ENCODE results near the gene TIFAB. TPM values are rescaled to one million over a fixed set of nuclear protein-coding genes. Genes with fewer than 3 reads are reported as not detected.

The TIFAB gene
- total and polyA plus RNA-seq, 7 donors = 0.46 to 1.4 TPM; not detected in 5

GRCh38 chr5:135457424-135458071, 5.4 kb upstream of the TIFAB start:
- intact Hi-C loops (cut with DNase I) = no loop called here

GRCh38 chr5:135456238-135457099, 4.3 kb upstream of the TIFAB start:
- intact Hi-C loops (cut with DNase I) = no loop called here
- Histone ChIP-seq H3K36me3 (no peaks in the 10 kb centered on the region), H3K27me3 (peaks cover 0 to 4% (median 0%) of the 10 kb centered on the region in 3 donors), H3K27ac (no peak overlapping the region), H3K4me1 (peaks cover 0 to 9% (median 2%) of the 10 kb centered on the region in 4 donors), H3K4me3 (no peak overlapping the region), H3K9me3 (no peaks in the 10 kb centered on the region)
- DNase-seq = peak; percentile 72
- TF ChIP-seq EP300 (IDR thresholded peaks at IDR 0.05) (no peak), POLR2A (IDR thresholded peaks at IDR 0.05) (no peak), CTCF (IDR thresholded peaks at IDR 0.05) (no peak), POLR2AphosphoS5 (IDR thresholded peaks at IDR 0.05) (peak in 1 of 4 donors; percentile 27)
- 81 to 84% methylated on average over 12 of the region's 12 CpGs for WGBS, 2 donors

More at GRCh38 chr5:135457424-135458071, 5.4 kb upstream of the TIFAB start:
- no peak overlapping the region for H3K27ac ChIP-seq
- H3K36me3 ChIP-seq = no peaks in the 10 kb centered on the region
- H3K4me3 ChIP-seq = no peak overlapping the region
- WGBS, 2 donors = 47% methylated on average over 9 of the region's 9 CpGs
- TF ChIP-seq CTCF (IDR thresholded peaks at IDR 0.05) (peak; percentile 7 to 64 (median 35)), POLR2AphosphoS5 (IDR thresholded peaks at IDR 0.05) (no peak), POLR2A (IDR thresholded peaks at IDR 0.05) (no peak), EP300 (IDR thresholded peaks at IDR 0.05) (no peak)
- H3K9me3 ChIP-seq = no peaks in the 10 kb centered on the region
- DNase-seq = peak; percentile 66
- peaks cover 0 to 4% (median 0%) of the 10 kb centered on the region in 3 donors for H3K27me3 ChIP-seq
- peaks cover 0 to 9% (median 2%) of the 10 kb centered on the region in 4 donors for H3K4me1 ChIP-seq

GRCh38 chr5:135455876-135456237, 3.7 kb upstream of the TIFAB start:
- no peak for TF ChIP-seq POLR2AphosphoS5 (IDR thresholded peaks at IDR 0.05)
- TF ChIP-seq POLR2A (IDR thresholded peaks at IDR 0.05) = no peak
- TF ChIP-seq CTCF (IDR thresholded peaks at IDR 0.05) = no peak
- no peak for TF ChIP-seq EP300 (IDR thresholded peaks at IDR 0.05)
- peaks cover 0 to 9% (median 2%) of the 10 kb centered on the region in 4 donors for H3K4me1 ChIP-seq
- no peaks in the 10 kb centered on the region for H3K36me3 ChIP-seq
- no peak overlapping the region for H3K27ac ChIP-seq
- peaks cover 0 to 4% (median 0%) of the 10 kb centered on the region in 3 donors for H3K27me3 ChIP-seq
- 84 to 97% methylated on average over 4 of the region's 4 CpGs for WGBS, 2 donors
- H3K4me3 ChIP-seq = no peak overlapping the region
- DNase-seq = peak; percentile 46
- intact Hi-C loops (cut with DNase I) = no loop called here
- no peaks in the 10 kb centered on the region for H3K9me3 ChIP-seq

GRCh38 chr5:135454946-135455345, 2.8 kb upstream of the TIFAB start:
- no peaks in the 10 kb centered on the region for H3K9me3 ChIP-seq
- TF ChIP-seq CTCF (IDR thresholded peaks at IDR 0.05) (no peak), POLR2AphosphoS5 (IDR thresholded peaks at IDR 0.05) (no peak), EP300 (IDR thresholded peaks at IDR 0.05) (no peak), POLR2A (IDR thresholded peaks at IDR 0.05) (no peak)
- DNase-seq = peak; percentile 53
- intact Hi-C loops (cut with DNase I) = no loop called here
- peaks cover 0 to 4% (median 0%) of the 10 kb centered on the region in 3 donors for H3K27me3 ChIP-seq
- H3K4me3 ChIP-seq = no peak overlapping the region
- H3K36me3 ChIP-seq = no peaks in the 10 kb centered on the region
- peaks cover 0 to 9% (median 2%) of the 10 kb centered on the region in 4 donors for H3K4me1 ChIP-seq
- 71 to 98% methylated on average over 3 of the region's 3 CpGs for WGBS, 2 donors
- no peak overlapping the region for H3K27ac ChIP-seq

Measured in sigmoid colon (tissue), 7 donors.